Activated T-cell treated with anti-CD3 and anti-CD28 coated beads, Interleukin-2, amount 50 U/mL, for 24 hours (primary cell): Measurements from ENCODE around the gene STAC.
"Not testable (repeated sequence)": the region's sequence is repeated elsewhere in the genome, so short reads cannot be mapped to it uniquely, and the experiment has no call there.

Experiments
- DNase-seq: peaks from one replicate; pipeline ENCODE4 v3.0.0-alpha.2; 2020
- H3K27ac Mint-ChIP-seq: 2 replicates; pipeline ENCODE4 v1.8.0; 2020; ENCODE audit warnings: mild to moderate bottlenecking, mixed read lengths
- H3K27me3 Mint-ChIP-seq: 2 replicates; pipeline ENCODE4 v1.8.0; 2020; ENCODE audit warnings: mixed read lengths
- H3K36me3 Mint-ChIP-seq: 2 replicates; pipeline ENCODE4 v1.8.0; 2020; ENCODE audit warnings: low read depth, mixed read lengths
- H3K4me1 Mint-ChIP-seq: 2 replicates; pipeline ENCODE4 v1.8.0; 2020; ENCODE audit warnings: low read depth, mixed read lengths
- H3K4me3 Mint-ChIP-seq: 2 replicates; pipeline ENCODE4 v1.8.0; 2020; ENCODE audit warnings: mild to moderate bottlenecking, moderate library complexity, mixed read lengths
- H3K9me3 Mint-ChIP-seq: 2 replicates; pipeline ENCODE4 v1.8.0; 2020; ENCODE audit warnings: mixed read lengths

Gene STAC

GRCh38 chr3:36543276-36543997 is 163.1 kb downstream of the STAC start:
- Mint-ChIP-seq H3K27ac (no peak overlapping the region), H3K4me1 (no peaks in the 10 kb centered on the region), H3K27me3 (peaks cover 7% of the 10 kb centered on the region), H3K36me3 (no peaks in the 10 kb centered on the region), H3K9me3 (no peaks in the 10 kb centered on the region), H3K4me3 (no peak overlapping the region)
- DNase-seq = no peak

- Mint-ChIP-seq H3K4me1 (no peaks in the 10 kb centered on the region), H3K27ac (no peak overlapping the region), H3K9me3 (peaks cover 3% of the 10 kb centered on the region), H3K36me3 (no peaks in the 10 kb centered on the region), H3K4me3 (no peak overlapping the region), H3K27me3 (peaks cover 7% of the 10 kb centered on the region)
- DNase-seq = no peak
Measured at GRCh38 chr3:36546226-36546625, 165.9 kb downstream of the STAC start.

- H3K4me1 Mint-ChIP-seq = no peaks in the 10 kb centered on the region
- H3K36me3 Mint-ChIP-seq = no peaks in the 10 kb centered on the region
- peaks cover 3% of the 10 kb centered on the region for H3K9me3 Mint-ChIP-seq
- H3K27me3 Mint-ChIP-seq = peaks cover 7% of the 10 kb centered on the region
- no peak overlapping the region for H3K4me3 Mint-ChIP-seq
- no peak overlapping the region for H3K27ac Mint-ChIP-seq
- no peak for DNase-seq
Measured at GRCh38 chr3:36548712-36549111, 168.4 kb downstream of the STAC start.

GRCh38 chr3:36557021-36557707 is 176.9 kb downstream of the STAC start:
- no peaks in the 10 kb centered on the region for H3K27me3 Mint-ChIP-seq
- H3K36me3 Mint-ChIP-seq = no peaks in the 10 kb centered on the region
- no peak overlapping the region for H3K27ac Mint-ChIP-seq
- no peaks in the 10 kb centered on the region for H3K4me1 Mint-ChIP-seq
- no peak for DNase-seq
- H3K4me3 Mint-ChIP-seq = no peak overlapping the region
- no peaks in the 10 kb centered on the region for H3K9me3 Mint-ChIP-seq

GRCh38 chr3:36557708-36558421 is 177.6 kb downstream of the STAC start:
- Mint-ChIP-seq H3K4me1 (no peaks in the 10 kb centered on the region), H3K27me3 (no peaks in the 10 kb centered on the region), H3K27ac (no peak overlapping the region), H3K9me3 (no peaks in the 10 kb centered on the region), H3K4me3 (no peak overlapping the region), H3K36me3 (no peaks in the 10 kb centered on the region)
- DNase-seq = no peak

- Mint-ChIP-seq H3K36me3 (no peaks in the 10 kb centered on the region), H3K27me3 (no peaks in the 10 kb centered on the region)
Measured at GRCh38 chr3:36558961-36559360, 178.7 kb downstream of the STAC start.

GRCh38 chr3:36560685-36561084 is 180.4 kb downstream of the STAC start:
- no peak overlapping the region for H3K4me3 Mint-ChIP-seq
- H3K27ac Mint-ChIP-seq = no peak overlapping the region
- no peaks in the 10 kb centered on the region for H3K9me3 Mint-ChIP-seq
- H3K4me1 Mint-ChIP-seq = no peaks in the 10 kb centered on the region
- DNase-seq = no peak
- no peaks in the 10 kb centered on the region for H3K27me3 Mint-ChIP-seq
- no peaks in the 10 kb centered on the region for H3K36me3 Mint-ChIP-seq

More at GRCh38 chr3:36558961-36559360, 178.7 kb downstream of the STAC start:
- DNase-seq = no peak
- H3K9me3 Mint-ChIP-seq = no peaks in the 10 kb centered on the region
- H3K4me3 Mint-ChIP-seq = no peak overlapping the region
- H3K4me1 Mint-ChIP-seq = no peaks in the 10 kb centered on the region
- no peak overlapping the region for H3K27ac Mint-ChIP-seq

- H3K9me3 Mint-ChIP-seq = no peaks in the 10 kb centered on the region
- no peak overlapping the region for H3K4me3 Mint-ChIP-seq
- H3K4me1 Mint-ChIP-seq = no peaks in the 10 kb centered on the region
- H3K27ac Mint-ChIP-seq = no peak overlapping the region
- H3K27me3 Mint-ChIP-seq = no peaks in the 10 kb centered on the region
- no peaks in the 10 kb centered on the region for H3K36me3 Mint-ChIP-seq
- no peak for DNase-seq
Measured at GRCh38 chr3:36561601-36562000, 181.3 kb downstream of the STAC start.

GRCh38 chr3:36562945-36563344 is 182.6 kb downstream of the STAC start:
- Mint-ChIP-seq H3K27ac (no peak overlapping the region), H3K9me3 (peaks cover 2% of the 10 kb centered on the region), H3K4me3 (no peak overlapping the region), H3K4me1 (no peaks in the 10 kb centered on the region), H3K36me3 (no peaks in the 10 kb centered on the region), H3K27me3 (no peaks in the 10 kb centered on the region)
- no peak for DNase-seq

- Mint-ChIP-seq H3K36me3 (no peaks in the 10 kb centered on the region), H3K27me3 (no peaks in the 10 kb centered on the region), H3K4me3 (no peak overlapping the region)
Measured at GRCh38 chr3:36575241-36575640, 194.9 kb downstream of the STAC start.

GRCh38 chr3:36578418-36578817 is 198.1 kb downstream of the STAC start:
- not testable (repeated sequence) for H3K27me3 Mint-ChIP-seq, H3K4me1 Mint-ChIP-seq, H3K4me3 Mint-ChIP-seq, H3K27ac Mint-ChIP-seq, DNase-seq, H3K36me3 Mint-ChIP-seq
- H3K9me3 Mint-ChIP-seq = peaks cover 16% of the 10 kb centered on the region

More at GRCh38 chr3:36575241-36575640, 194.9 kb downstream of the STAC start:
- no peaks in the 10 kb centered on the region for H3K4me1 Mint-ChIP-seq
- peaks cover 16% of the 10 kb centered on the region for H3K9me3 Mint-ChIP-seq
- no peak for DNase-seq
- no peak overlapping the region for H3K27ac Mint-ChIP-seq

- no peak for DNase-seq
- H3K9me3 Mint-ChIP-seq = peaks cover 18% of the 10 kb centered on the region
- no peaks in the 10 kb centered on the region for H3K4me1 Mint-ChIP-seq
- H3K4me3 Mint-ChIP-seq = no peak overlapping the region
- no peak overlapping the region for H3K27ac Mint-ChIP-seq
- H3K27me3 Mint-ChIP-seq = peaks cover 9% of the 10 kb centered on the region
- no peaks in the 10 kb centered on the region for H3K36me3 Mint-ChIP-seq
Measured at GRCh38 chr3:36579746-36580145, 199.4 kb downstream of the STAC start.

GRCh38 chr3:36580716-36581115 is 200.4 kb downstream of the STAC start:
- peaks cover 9% of the 10 kb centered on the region for H3K27me3 Mint-ChIP-seq
- peaks cover 18% of the 10 kb centered on the region for H3K9me3 Mint-ChIP-seq
- no peaks in the 10 kb centered on the region for H3K4me1 Mint-ChIP-seq
- DNase-seq = no peak
- H3K4me3 Mint-ChIP-seq = no peak overlapping the region
- H3K36me3 Mint-ChIP-seq = no peaks in the 10 kb centered on the region
- H3K27ac Mint-ChIP-seq = no peak overlapping the region

GRCh38 chr3:36591959-36592358 is 211.7 kb downstream of the STAC start:
- peaks cover 6% of the 10 kb centered on the region for H3K27me3 Mint-ChIP-seq
- no peak overlapping the region for H3K4me3 Mint-ChIP-seq
- no peaks in the 10 kb centered on the region for H3K36me3 Mint-ChIP-seq
- peaks cover 2% of the 10 kb centered on the region for H3K9me3 Mint-ChIP-seq
- no peak for DNase-seq
- no peaks in the 10 kb centered on the region for H3K4me1 Mint-ChIP-seq
- H3K27ac Mint-ChIP-seq = no peak overlapping the region

GRCh38 chr3:36595511-36595910 is 215.2 kb downstream of the STAC start:
- Mint-ChIP-seq H3K27me3 (peaks cover 6% of the 10 kb centered on the region), H3K4me1 (no peaks in the 10 kb centered on the region), H3K9me3 (no peaks in the 10 kb centered on the region), H3K27ac (no peak overlapping the region), H3K4me3 (no peak overlapping the region), H3K36me3 (no peaks in the 10 kb centered on the region)
- no peak for DNase-seq
